Measurements from ENCODE around the gene CTNNBL1.

Gene CTNNBL1

DNA sequence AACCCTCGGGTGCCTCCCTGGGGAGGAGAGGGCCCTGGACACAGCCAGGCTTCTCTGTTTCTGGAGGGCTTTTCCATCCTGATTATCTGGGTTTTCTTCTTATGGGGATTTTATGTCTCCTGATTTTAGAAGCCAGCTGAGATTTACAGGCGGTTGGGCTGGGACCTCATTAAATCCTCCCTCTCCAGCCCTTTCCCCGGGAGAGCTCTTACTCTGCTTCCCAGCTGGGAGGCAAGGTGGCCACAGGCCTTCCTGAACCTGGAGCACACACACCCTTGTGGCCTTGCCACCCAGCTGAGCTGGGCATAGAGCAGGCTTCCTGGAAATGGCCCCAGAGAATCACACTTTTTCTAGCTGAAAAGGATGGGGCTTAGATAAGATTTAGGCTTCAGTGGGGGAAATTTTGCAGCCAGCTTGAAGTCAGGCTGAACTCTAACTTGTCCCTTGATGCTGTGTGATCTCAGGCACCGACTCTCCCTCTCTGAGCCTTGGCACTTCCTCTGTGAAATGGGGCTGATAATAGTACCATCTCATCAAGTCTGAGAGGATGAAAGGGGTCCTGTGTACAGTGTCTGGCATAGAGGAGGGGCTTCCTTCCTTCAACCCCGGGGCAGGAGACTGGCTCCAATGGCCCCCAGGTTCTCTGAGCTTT, 225.7 kb downstream of the CTNNBL1 start:
- no peak for DNase-seq (ENCODE audit: low spot score)

- DNase-seq (ENCODE audit: low spot score) = no peak
Measured at GRCh38 chr20:37920270-37920669, 226.4 kb downstream of the CTNNBL1 start.

- no peak for DNase-seq (ENCODE audit: low spot score)
Measured at GRCh38 chr20:37920679-37921322, 227.0 kb downstream of the CTNNBL1 start.

GRCh38 chr20:37921341-37921929, 227.6 kb downstream of the CTNNBL1 start:
- no peak for DNase-seq (ENCODE audit: low spot score)
